Naive thymus-derived CD4-positive, alpha-beta T cell (primary cell): ENCODE data around the gene POFUT2. TPM values are rescaled to one million over a fixed set of nuclear protein-coding genes. Genes with fewer than 3 reads are reported as not detected.
A peak's percentile ranks its signal among the peaks of the same experiment; 100 is the strongest.

Experiments
- ATAC-seq: fragments of 150-1000 bp; cut with Tn5 transposase; 2 replicates; pipeline ENCODE4 v1.10.0; 2021; ENCODE audit warnings: mild to moderate bottlenecking, moderate library complexity
- CTCF ChIA-PET: fragments of 350-600 bp; sonication (Branson Sonifier 250); formaldehyde crosslinking; loops from one replicate; lab custom pipeline; 2021; ENCODE audit warnings: antibody characterized with exemption; lab: Charles Lee
- POLR2A ChIA-PET: fragments of 350-600 bp; sonication (Branson Sonifier 250); formaldehyde crosslinking; loops from one replicate; lab custom pipeline; 2021; ENCODE audit warnings: antibody characterized with exemption, inconsistent platforms; lab: Charles Lee
- DNase-seq, 9 donors: peaks; one replicate each; pipeline versions ENCODE4 v3.0.0 to v3.0.0-alpha.2; 2020 to 2022; ENCODE audit warnings: mixed read lengths in 1 of 9
- H3K27ac ChIP-seq: one replicate; pipeline ENCODE4 v1.7.0; 2013; ENCODE audit warnings: mild to moderate bottlenecking, low read depth, low read length, moderate library complexity
- H3K27me3 ChIP-seq, 2 donors: one replicate each; pipeline ENCODE4 v1.7.0; 2013; ENCODE audit warnings: low read length in 2 of 2, mild to moderate bottlenecking in 2 of 2, moderate library complexity in 2 of 2; ENCODE audit not compliant: control insufficient read depth in 2 of 2, insufficient read depth in 2 of 2
- H3K36me3 ChIP-seq, 3 experiments: 1 replicate in 2 of 3; 2 replicates in 1 of 3; pipeline ENCODE4 v1.7.0; 2013; ENCODE audit warnings: low read length in 3 of 3, mild to moderate bottlenecking in 3 of 3, moderate library complexity in 1 of 3; ENCODE audit not compliant: insufficient read depth in 3 of 3, control insufficient read depth in 2 of 3
- H3K4me1 ChIP-seq, 2 donors: one replicate each; pipeline ENCODE4 v1.7.0; 2013; ENCODE audit warnings: low read length in 2 of 2, mild to moderate bottlenecking in 2 of 2, moderate library complexity in 1 of 2; ENCODE audit not compliant: control insufficient read depth in 2 of 2, insufficient read depth in 2 of 2
- H3K4me3 ChIP-seq: 2 replicates; pipeline ENCODE4 v1.7.0; 2013; ENCODE audit warnings: mild to moderate bottlenecking, low read length
- H3K9me3 ChIP-seq, 3 experiments: 1 replicate in 2 of 3; 2 replicates in 1 of 3; pipeline ENCODE4 v1.7.0; 2013; ENCODE audit warnings: low read length in 3 of 3; ENCODE audit not compliant: control insufficient read depth in 2 of 3
- H3K27ac Mint-ChIP-seq, 9 donors: one replicate each; pipeline ENCODE4 v1.8.0; 2020 to 2022; ENCODE audit warnings: mixed read lengths in 9 of 9, mild to moderate bottlenecking in 8 of 9, moderate library complexity in 5 of 9, inconsistent platforms in 2 of 9
- H3K27me3 Mint-ChIP-seq, 5 donors: one replicate each; pipeline ENCODE4 v1.8.0; 2021 to 2022; ENCODE audit warnings: mixed read lengths in 5 of 5, mild to moderate bottlenecking in 1 of 5
- H3K36me3 Mint-ChIP-seq, 5 donors: one replicate each; pipeline ENCODE4 v1.8.0; 2020 to 2022; ENCODE audit warnings: mixed read lengths in 5 of 5, mild to moderate bottlenecking in 3 of 5, inconsistent platforms in 1 of 5
- H3K4me1 Mint-ChIP-seq, 7 donors: one replicate each; pipeline ENCODE4 v1.8.0; 2020 to 2022; ENCODE audit warnings: mixed read lengths in 7 of 7, mild to moderate bottlenecking in 3 of 7, inconsistent platforms in 1 of 7
- H3K4me3 Mint-ChIP-seq, 10 donors: one replicate each; pipeline ENCODE4 v1.8.0; 2020 to 2022; ENCODE audit warnings: mild to moderate bottlenecking in 10 of 10, mixed read lengths in 10 of 10, moderate library complexity in 6 of 10, inconsistent platforms in 2 of 10
- H3K9me3 Mint-ChIP-seq, 11 donors: one replicate each; pipeline ENCODE4 v1.8.0; 2020 to 2022; ENCODE audit warnings: mixed read lengths in 11 of 11, mild to moderate bottlenecking in 4 of 11, inconsistent platforms in 1 of 11, moderate library complexity in 1 of 11
- intact Hi-C, 2 donors: fragments of 100-400 bp; cut with micrococcal nuclease; formaldehyde crosslinking; loops; one replicate each; pipeline ENCODE4 v1.15.1; 2023
- polyA plus RNA-seq, 2 donors: library from polyadenylated mRNA; unstranded; fragments of 300-500 nt; fragmentation: Illumina TruSeq; gene quantifications; one replicate each; pipeline ENCODE4 v1.2.3, GENCODE V29; 2021
- total RNA-seq, 6 experiments: library from RNA in 5 of 6; stranded (reverse) in 5 of 6; gene quantifications; 1 replicate in 5 of 6; 2 replicates in 1 of 6; pipeline ENCODE4 v1.2.3 and lab custom pipeline; 2021 to 2026

Gene POFUT2
- total and polyA plus RNA-seq, 7 experiments from 2014 or later: 3.8 to 53.3 (median 45.3) TPM

- Mint-ChIP-seq H3K4me1 (peaks cover 6 to 36% (median 24%) of the 10 kb centered on the region in 7 donors), H3K27me3 (peaks cover 0 to 10% (median 0%) of the 10 kb centered on the region in 5 donors), H3K9me3 (no peaks in the 10 kb centered on the region), H3K4me3 (peak overlapping the region; percentile 21 to 81 (median 53)), H3K27ac (peak overlapping the region in 6 of 9 donors; percentile 19 to 74 (median 66)), H3K36me3 (peaks cover 6 to 29% (median 20%) of the 10 kb centered on the region in 5 donors)
- no peaks in the 10 kb centered on the region for H3K9me3 ChIP-seq
- DNase-seq: no peak
- peaks cover 0 to 11% of the 10 kb centered on the region in 2 donors for H3K4me1 ChIP-seq
- ChIA-PET POLR2A (no interaction called here), CTCF (interaction anchor here (1.2 kb wide), 1 partner anchor 148 kb away, joined by 3 read pairs; no protein-coding TSS in a partner anchor)
- peaks cover 10 to 53% (median 17%) of the 10 kb centered on the region in 3 experiments for H3K36me3 ChIP-seq
- intact Hi-C loops: loop anchor here (5.0 kb wide), 4 partner anchors 208 to 468 kb away; partner anchors contain the start of genes SLC19A1 (in 2 of the 2) and SUMO3 (in 1 of the 2)
- ATAC-seq: no peak
- no peaks in the 10 kb centered on the region for H3K27me3 ChIP-seq
- no peak overlapping the region for H3K27ac ChIP-seq
- H3K4me3 ChIP-seq: no peak overlapping the region
These were observed 2.3 kb downstream of the POFUT2 start for GRCh38 chr21:45285266-45285931.

- CTCF ChIA-PET: no interaction called here
- no peaks in the 10 kb centered on the region for H3K27me3 ChIP-seq
- no peak overlapping the region for H3K4me3 ChIP-seq
- Mint-ChIP-seq H3K27me3 (peaks cover 0 to 7% (median 0%) of the 10 kb centered on the region in 5 donors), H3K9me3 (no peaks in the 10 kb centered on the region), H3K4me1 (peaks cover 6 to 29% (median 24%) of the 10 kb centered on the region in 7 donors), H3K36me3 (peaks cover 9 to 39% (median 25%) of the 10 kb centered on the region in 5 donors), H3K4me3 (peak overlapping the region in 1 of 10 donors; percentile 32), H3K27ac (no peak overlapping the region)
- H3K4me1 ChIP-seq: peaks cover 0 to 11% of the 10 kb centered on the region in 2 donors
- no peak overlapping the region for H3K27ac ChIP-seq
- intact Hi-C loops: no loop called here
- POLR2A ChIA-PET: no interaction called here
- ATAC-seq (no peak), DNase-seq (no peak)
- H3K9me3 ChIP-seq: no peaks in the 10 kb centered on the region
- peaks cover 10 to 63% (median 17%) of the 10 kb centered on the region in 3 experiments for H3K36me3 ChIP-seq
These were observed 3.3 kb downstream of the POFUT2 start for GRCh38 chr21:45284456-45284741.

GRCh38 chr21:45283611-45284455 is 3.9 kb downstream of the POFUT2 start:
- no peaks in the 10 kb centered on the region for H3K9me3 ChIP-seq
- DNase-seq (no peak), ATAC-seq (no peak)
- Mint-ChIP-seq H3K4me1 (peaks cover 6 to 24% (median 19%) of the 10 kb centered on the region in 7 donors), H3K27ac (no peak overlapping the region), H3K4me3 (peak overlapping the region in 1 of 10 donors; percentile 6), H3K36me3 (peaks cover 9 to 41% (median 25%) of the 10 kb centered on the region in 5 donors), H3K9me3 (no peaks in the 10 kb centered on the region), H3K27me3 (peaks cover 0 to 3% (median 0%) of the 10 kb centered on the region in 5 donors)
- H3K4me1 ChIP-seq: peaks cover 0 to 10% of the 10 kb centered on the region in 2 donors
- no peaks in the 10 kb centered on the region for H3K27me3 ChIP-seq
- H3K36me3 ChIP-seq: peaks cover 10 to 67% (median 17%) of the 10 kb centered on the region in 3 experiments
- CTCF ChIA-PET: no interaction called here
- POLR2A ChIA-PET: no interaction called here
- H3K27ac ChIP-seq: no peak overlapping the region
- no peak overlapping the region for H3K4me3 ChIP-seq
- intact Hi-C loops: no loop called here

GRCh38 chr21:45283035-45283610 is 4.6 kb downstream of the POFUT2 start:
- Mint-ChIP-seq H3K27ac (no peak overlapping the region), H3K36me3 (peaks cover 9 to 41% (median 25%) of the 10 kb centered on the region in 5 donors), H3K27me3 (peaks cover 0 to 2% (median 0%) of the 10 kb centered on the region in 5 donors), H3K9me3 (no peaks in the 10 kb centered on the region), H3K4me3 (no peak overlapping the region), H3K4me1 (peaks cover 6 to 22% (median 17%) of the 10 kb centered on the region in 7 donors)
- ATAC-seq (no peak), DNase-seq (no peak)
- no peaks in the 10 kb centered on the region for H3K27me3 ChIP-seq
- H3K9me3 ChIP-seq: no peaks in the 10 kb centered on the region
- ChIA-PET CTCF (no interaction called here), POLR2A (no interaction called here)
- intact Hi-C loops: no loop called here
- H3K4me3 ChIP-seq: no peak overlapping the region
- H3K4me1 ChIP-seq: peaks cover 0 to 6% of the 10 kb centered on the region in 2 donors
- peaks cover 10 to 74% (median 17%) of the 10 kb centered on the region in 3 experiments for H3K36me3 ChIP-seq
- no peak overlapping the region for H3K27ac ChIP-seq

GRCh38 chr21:45282283-45283034 is 5.2 kb downstream of the POFUT2 start:
- Histone ChIP-seq H3K27ac (no peak overlapping the region), H3K36me3 (peaks cover 10 to 81% (median 17%) of the 10 kb centered on the region in 3 experiments), H3K9me3 (no peaks in the 10 kb centered on the region), H3K4me1 (peaks cover 0 to 6% of the 10 kb centered on the region in 2 donors), H3K4me3 (no peak overlapping the region), H3K27me3 (no peaks in the 10 kb centered on the region)
- Mint-ChIP-seq H3K9me3 (no peaks in the 10 kb centered on the region), H3K36me3 (peaks cover 9 to 44% (median 25%) of the 10 kb centered on the region in 5 donors), H3K4me1 (peaks cover 6 to 22% (median 17%) of the 10 kb centered on the region in 7 donors), H3K27me3 (no peaks in the 10 kb centered on the region), H3K27ac (no peak overlapping the region), H3K4me3 (no peak overlapping the region)
- intact Hi-C loops: no loop called here
- ChIA-PET POLR2A (no interaction called here), CTCF (no interaction called here)
- DNase-seq (no peak), ATAC-seq (no peak)
